Mucosa of rectum (tissue), 2 donors: ENCODE results near the gene EVC.

Experiments used
- H3K27ac ChIP-seq, 2 donors: one replicate each; pipeline ENCODE4 v1.7.0; 2013; ENCODE audit warnings: inconsistent platforms in 2 of 2, low read depth in 2 of 2, low read length in 2 of 2
- H3K27me3 ChIP-seq, 2 donors: one replicate each; pipeline ENCODE4 v1.7.0; 2013; ENCODE audit warnings: low read length in 2 of 2; ENCODE audit not compliant: control insufficient read depth in 2 of 2, insufficient read depth in 2 of 2
- H3K36me3 ChIP-seq, 2 donors: one replicate each; pipeline ENCODE4 v1.7.0; 2013; ENCODE audit warnings: low read length in 2 of 2; ENCODE audit not compliant: control insufficient read depth in 2 of 2, insufficient read depth in 2 of 2
- H3K4me1 ChIP-seq, 2 donors: one replicate each; pipeline ENCODE4 v1.7.0; 2013; ENCODE audit warnings: low read length in 2 of 2, mild to moderate bottlenecking in 1 of 2; ENCODE audit not compliant: control insufficient read depth in 2 of 2, insufficient read depth in 2 of 2
- H3K4me3 ChIP-seq, 2 donors: one replicate each; pipeline ENCODE4 v1.7.0; 2013; ENCODE audit warnings: low read length in 2 of 2
- H3K9ac ChIP-seq, 2 donors: one replicate each; pipeline ENCODE4 v1.7.0; 2013; ENCODE audit warnings: low read length in 2 of 2, low read depth in 1 of 2, mild to moderate bottlenecking in 1 of 2
- H3K9me3 ChIP-seq, 2 donors: one replicate each; pipeline ENCODE4 v1.7.0; 2013; ENCODE audit warnings: low read length in 2 of 2; ENCODE audit not compliant: control insufficient read depth in 2 of 2
- donor health status: healthy.
- donor health status: Normal muscosa, but diverticular disease.

Gene EVC

GRCh38 chr4:5755161-5755560, 44.2 kb downstream of the EVC start:
- no peak overlapping the region for H3K9ac ChIP-seq
- H3K4me3 ChIP-seq: no peak overlapping the region
- H3K27me3 ChIP-seq: no peaks in the 10 kb centered on the region
- H3K4me1 ChIP-seq: no peaks in the 10 kb centered on the region
- H3K36me3 ChIP-seq: peaks cover 0 to 5% of the 10 kb centered on the region in 2 donors
- H3K9me3 ChIP-seq: no peaks in the 10 kb centered on the region
- H3K27ac ChIP-seq: no peak overlapping the region

GRCh38 chr4:5755679-5756078, 44.7 kb downstream of the EVC start:
- Histone ChIP-seq H3K4me1 (no peaks in the 10 kb centered on the region), H3K9ac (no peak overlapping the region), H3K36me3 (peaks cover 0 to 5% of the 10 kb centered on the region in 2 donors), H3K4me3 (no peak overlapping the region), H3K27ac (no peak overlapping the region), H3K27me3 (no peaks in the 10 kb centered on the region), H3K9me3 (no peaks in the 10 kb centered on the region)

- H3K27me3 ChIP-seq: no peaks in the 10 kb centered on the region
- H3K36me3 ChIP-seq: peaks cover 0 to 5% of the 10 kb centered on the region in 2 donors
- no peak overlapping the region for H3K27ac ChIP-seq
- H3K4me3 ChIP-seq: no peak overlapping the region
- no peak overlapping the region for H3K9ac ChIP-seq
- no peaks in the 10 kb centered on the region for H3K4me1 ChIP-seq
- no peaks in the 10 kb centered on the region for H3K9me3 ChIP-seq
These were observed 45.3 kb downstream of the EVC start for GRCh38 chr4:5756271-5756670.

GRCh38 chr4:5757091-5757490, 46.1 kb downstream of the EVC start:
- Histone ChIP-seq H3K4me1 (no peaks in the 10 kb centered on the region), H3K27me3 (no peaks in the 10 kb centered on the region), H3K4me3 (no peak overlapping the region), H3K9me3 (no peaks in the 10 kb centered on the region), H3K36me3 (peaks cover 0 to 5% of the 10 kb centered on the region in 2 donors), H3K27ac (no peak overlapping the region), H3K9ac (no peak overlapping the region)

- Histone ChIP-seq H3K27ac (no peak overlapping the region), H3K9ac (no peak overlapping the region), H3K4me3 (no peak overlapping the region), H3K27me3 (no peaks in the 10 kb centered on the region), H3K9me3 (no peaks in the 10 kb centered on the region), H3K4me1 (no peaks in the 10 kb centered on the region), H3K36me3 (peaks cover 0 to 5% of the 10 kb centered on the region in 2 donors)
These were observed 46.5 kb downstream of the EVC start for GRCh38 chr4:5757536-5757935.

- H3K36me3 ChIP-seq: peaks cover 0 to 5% of the 10 kb centered on the region in 2 donors
- no peak overlapping the region for H3K9ac ChIP-seq
- H3K27ac ChIP-seq: no peak overlapping the region
- no peaks in the 10 kb centered on the region for H3K9me3 ChIP-seq
- no peaks in the 10 kb centered on the region for H3K27me3 ChIP-seq
- H3K4me1 ChIP-seq: no peaks in the 10 kb centered on the region
- H3K4me3 ChIP-seq: no peak overlapping the region
These were observed 47.0 kb downstream of the EVC start for GRCh38 chr4:5757954-5758353.

GRCh38 chr4:5758741-5759140, 47.7 kb downstream of the EVC start:
- Histone ChIP-seq H3K36me3 (peaks cover 0 to 5% of the 10 kb centered on the region in 2 donors), H3K27ac (no peak overlapping the region), H3K9ac (no peak overlapping the region), H3K27me3 (no peaks in the 10 kb centered on the region), H3K4me3 (no peak overlapping the region), H3K9me3 (no peaks in the 10 kb centered on the region), H3K4me1 (no peaks in the 10 kb centered on the region)

DNA sequence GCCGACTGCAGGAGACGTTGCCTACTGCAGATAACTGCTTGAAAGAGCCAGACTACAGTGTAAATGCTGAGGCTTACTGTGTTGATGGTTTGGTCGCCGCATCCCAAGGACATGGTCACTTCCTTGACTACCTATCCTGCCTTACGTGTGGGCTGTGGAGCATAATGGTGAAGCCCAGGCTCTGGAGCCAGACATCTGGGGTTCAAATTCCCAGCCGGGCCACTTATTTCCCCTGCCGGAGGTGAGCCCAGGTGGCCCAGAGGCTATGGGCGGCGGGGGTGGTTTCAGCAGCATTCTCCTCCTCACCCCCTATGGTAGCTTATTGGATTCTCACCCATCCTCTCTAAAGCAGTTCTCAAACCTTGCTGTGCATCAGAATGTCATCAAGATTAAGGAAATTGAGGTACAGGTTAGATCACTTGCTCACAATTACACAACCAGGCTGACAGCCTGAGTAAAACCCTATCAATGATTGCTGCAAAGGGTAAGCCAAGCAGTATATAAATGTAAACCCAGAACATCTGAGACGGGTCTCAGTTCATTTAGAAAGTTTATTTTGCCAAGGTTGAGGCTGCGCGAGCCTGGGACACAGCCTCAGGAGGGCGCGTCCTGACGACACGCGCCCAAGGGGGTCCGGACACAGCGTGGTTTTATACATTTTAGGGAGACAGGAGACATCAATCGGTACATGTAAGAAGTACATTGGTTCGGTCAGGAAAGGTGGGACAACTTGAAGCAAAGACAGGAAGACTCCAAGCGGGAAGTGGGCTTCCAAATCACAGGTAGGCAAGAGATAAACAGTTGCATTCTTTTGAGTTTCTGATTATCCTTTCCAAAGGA, 48.5 kb downstream of the EVC start:
- Histone ChIP-seq H3K4me3 (no peak overlapping the region), H3K9ac (no peak overlapping the region), H3K27me3 (no peaks in the 10 kb centered on the region), H3K36me3 (peaks cover 0 to 3% of the 10 kb centered on the region in 2 donors), H3K4me1 (no peaks in the 10 kb centered on the region), H3K9me3 (no peaks in the 10 kb centered on the region), H3K27ac (no peak overlapping the region)

GRCh38 chr4:5760246-5760645, 49.2 kb downstream of the EVC start:
- Histone ChIP-seq H3K9ac (no peak overlapping the region), H3K4me3 (no peak overlapping the region), H3K9me3 (no peaks in the 10 kb centered on the region), H3K4me1 (no peaks in the 10 kb centered on the region), H3K36me3 (peaks cover 0 to 3% of the 10 kb centered on the region in 2 donors), H3K27me3 (no peaks in the 10 kb centered on the region), H3K27ac (no peak overlapping the region)

DNA sequence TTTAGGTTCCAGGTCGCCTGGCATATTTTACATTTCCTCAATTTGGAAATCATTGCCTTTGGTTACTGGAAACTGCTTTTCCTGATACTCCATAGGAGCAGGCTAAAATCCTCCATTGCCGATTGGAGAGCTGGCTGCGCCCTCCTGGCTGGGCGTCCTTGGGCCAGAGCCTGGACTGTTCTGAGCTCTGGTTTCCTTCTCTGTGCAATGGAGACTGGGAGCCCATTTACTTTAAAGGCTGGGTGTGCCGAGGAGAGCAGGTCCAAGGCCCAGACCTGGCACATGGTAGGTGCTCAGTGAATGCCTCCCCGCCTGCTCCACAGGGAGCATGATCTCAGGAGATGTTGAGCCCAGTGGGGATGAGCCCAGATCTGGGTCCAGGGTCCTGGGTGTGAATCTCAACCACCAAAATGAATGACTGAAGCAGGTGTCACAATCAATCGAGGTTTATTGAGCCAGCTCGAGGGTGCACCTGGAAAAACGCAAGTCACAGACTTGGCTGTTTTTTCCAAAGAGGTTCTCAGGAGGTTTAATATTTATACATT, 50.0 kb downstream of the EVC start:
- Histone ChIP-seq H3K4me1 (no peaks in the 10 kb centered on the region), H3K9ac (no peak overlapping the region), H3K36me3 (peaks cover 0 to 3% of the 10 kb centered on the region in 2 donors), H3K4me3 (no peak overlapping the region), H3K27ac (no peak overlapping the region), H3K9me3 (no peaks in the 10 kb centered on the region), H3K27me3 (no peaks in the 10 kb centered on the region)
